ENCODE results near the gene NNT.

DNA sequence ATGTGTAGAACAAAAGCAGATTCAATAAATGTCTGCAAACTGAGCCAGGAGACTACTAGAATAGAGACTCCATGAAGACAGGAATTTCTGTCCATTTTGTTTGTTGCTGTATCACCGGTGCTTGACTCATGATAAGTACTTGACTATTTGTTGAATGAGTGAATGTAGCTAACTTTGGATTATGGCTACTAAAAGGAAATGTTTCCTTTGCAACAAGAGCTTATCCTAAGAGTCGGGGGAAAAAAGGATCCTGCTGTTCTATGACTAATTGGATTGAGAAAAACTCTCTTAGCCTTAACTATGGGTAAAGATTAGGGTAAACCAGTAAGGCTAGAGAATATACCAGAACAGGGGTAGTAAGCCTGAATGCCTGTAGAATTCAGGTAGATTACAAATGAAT lies 49.6 kb upstream of the NNT start:
- TF ChIP-seq YY1 (IDR thresholded peaks at IDR 0.05; ENCODE audit: insufficient read depth, insufficient read length) (no peak), SUZ12 (IDR thresholded peaks at IDR 0.05; ENCODE audit: extremely low read depth, insufficient read depth, insufficient read length) (no peak)

Data from NT2/D1 (cell line).